ENCODE results near the gene KRTAP12-1.
"Not testable (repeated sequence)": the region's sequence is repeated elsewhere in the genome, so short reads cannot be mapped to it uniquely, and the experiment has no call there.

KRTAP12-1 gene

GRCh38 chr21:44638506-44639330 lies 43.2 kb downstream of the KRTAP12-1 start:
- DNase-seq, result not testable (repeated sequence)

DNA sequence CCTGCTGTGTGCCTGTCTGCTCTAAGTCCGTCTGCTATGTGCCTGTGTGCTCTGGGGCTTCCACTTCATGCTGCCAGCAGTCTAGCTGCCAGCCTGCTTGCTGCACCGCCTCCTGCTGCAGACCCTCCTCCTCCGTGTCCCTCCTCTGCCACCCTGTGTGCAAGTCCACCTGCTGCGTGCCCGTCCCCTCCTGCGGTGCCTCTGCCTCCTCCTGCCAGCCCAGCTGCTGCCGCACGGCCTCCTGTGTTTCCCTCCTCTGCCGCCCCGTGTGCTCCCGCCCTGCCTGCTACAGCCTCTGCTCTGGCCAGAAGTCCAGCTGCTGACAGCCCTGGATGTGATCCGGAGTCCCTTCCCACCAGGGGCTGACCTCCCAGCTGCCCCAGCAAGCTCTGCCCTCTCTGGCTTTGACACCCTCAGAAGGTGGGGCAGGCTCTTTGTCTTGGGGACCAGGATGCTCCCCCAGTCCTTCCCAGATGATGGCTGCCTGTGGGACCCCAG lies 44.1 kb downstream of the KRTAP12-1 start:
- DNase-seq, result not testable (repeated sequence)

DNA sequence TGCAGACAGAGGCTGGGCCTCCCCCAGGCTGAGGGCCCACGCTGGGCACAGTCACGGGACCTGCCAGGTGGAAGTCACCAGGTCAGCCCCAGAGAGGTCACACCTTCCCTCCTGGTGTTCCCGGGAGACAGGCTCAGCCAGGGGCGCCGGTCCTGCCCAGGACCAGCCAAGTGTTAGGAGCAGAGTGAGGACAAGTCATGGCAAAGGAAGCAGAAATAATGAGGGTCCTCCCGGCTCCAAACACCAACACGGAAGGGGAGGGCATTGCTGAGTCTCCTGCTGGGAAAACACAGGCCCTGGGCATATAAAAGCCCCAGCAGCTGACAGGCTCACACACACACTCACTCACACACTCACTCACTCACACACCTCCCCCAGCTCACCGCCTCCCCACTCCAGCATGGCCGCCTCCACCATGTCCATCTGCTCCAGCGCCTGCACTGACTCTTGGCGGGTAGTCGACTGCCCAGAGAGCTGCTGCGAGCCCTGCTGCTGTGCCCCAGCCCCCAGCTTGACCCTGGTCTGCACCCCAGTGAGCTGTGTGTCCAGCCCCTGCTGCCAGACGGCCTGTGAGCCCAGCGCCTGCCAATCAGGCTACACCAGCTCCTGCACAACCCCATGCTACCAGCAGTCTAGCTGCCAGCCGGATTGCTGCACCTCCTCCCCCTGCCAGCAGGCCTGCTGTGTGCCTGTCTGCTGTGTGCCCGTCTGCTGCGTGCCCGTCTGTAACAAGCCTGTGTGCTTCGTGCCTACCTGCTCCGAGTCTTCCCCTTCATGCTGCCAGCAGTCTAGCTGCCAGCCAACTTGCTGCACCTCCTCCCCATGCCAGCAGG lies 44.7 kb downstream of the KRTAP12-1 start, which contains the start of gene KRTAP10-10:
TSS of gene KRTAP10-10 (plus strand) at position 339 of the 833 bp plus-strand sequence. CDS start at position 401, 62 bp downstream.
- no peak for DNase-seq

DNA sequence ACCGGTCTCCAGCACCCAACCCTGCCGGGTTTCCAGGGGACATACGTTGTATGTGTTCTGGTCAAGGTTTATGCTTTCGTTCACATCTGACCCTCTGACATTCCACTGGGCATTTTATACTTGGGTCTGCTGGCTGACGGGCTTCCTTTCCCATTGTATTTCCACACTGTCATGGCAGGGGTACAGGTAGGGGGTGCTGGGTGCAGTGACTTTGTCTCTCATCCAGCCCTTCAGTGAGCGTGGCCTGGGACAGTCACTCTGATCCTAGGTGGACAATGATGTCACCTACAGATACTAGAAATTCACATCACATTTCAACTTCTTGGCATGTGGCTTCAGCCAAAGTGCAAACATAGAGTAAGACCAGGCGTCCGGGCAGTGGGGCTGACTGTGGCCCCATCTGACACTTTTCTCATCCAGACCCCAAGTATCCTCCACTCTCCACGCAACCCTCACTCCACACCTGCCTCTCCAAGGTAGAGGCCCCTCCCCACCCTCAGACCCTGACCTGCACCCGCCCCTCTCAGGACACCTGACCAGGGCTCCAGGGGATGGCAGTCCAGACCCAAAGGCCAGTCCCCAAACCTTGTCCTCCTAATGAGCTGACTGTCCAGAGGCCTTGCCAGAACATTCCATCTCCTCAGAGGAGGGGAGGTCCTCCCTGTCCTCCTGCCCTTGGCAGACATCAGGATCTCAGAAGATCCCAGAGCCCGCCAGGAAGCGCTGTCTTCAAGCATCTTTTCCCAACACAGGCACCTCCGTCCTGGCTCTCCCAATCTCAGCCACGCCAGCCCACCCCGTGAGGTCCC lies 45.5 kb downstream of the KRTAP12-1 start:
- no peak for DNase-seq

DNA sequence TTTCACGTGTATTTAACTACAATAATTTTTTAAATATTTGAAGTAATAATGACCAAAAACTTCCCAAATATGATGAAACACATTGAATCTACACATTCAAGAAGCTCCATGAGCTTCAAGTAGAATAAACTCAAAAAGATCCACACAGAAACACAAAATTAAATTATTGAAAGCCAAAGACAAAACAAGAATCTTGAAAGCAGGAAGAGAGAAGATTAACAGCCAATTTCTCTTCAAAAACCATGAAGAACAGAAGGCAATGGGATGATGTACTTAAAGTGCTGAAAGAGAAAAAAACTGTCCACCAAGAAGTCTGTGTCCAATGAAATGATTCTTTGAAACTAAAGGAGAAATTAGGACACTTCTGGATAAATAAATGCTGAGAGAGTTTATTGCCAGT lies 49.9 kb downstream of the KRTAP12-1 start:
- no peak for DNase-seq

All from CD4-positive, alpha-beta T cell treated with Interleukin-10 for 1 hour (primary cell).